Measurements from ENCODE around the gene DDA1.

GRCh38 chr19:17324357-17325114, 15.2 kb downstream of the DDA1 start:
- TF ChIP-seq CTCF (IDR thresholded peaks at IDR 0.05; ENCODE audit: insufficient read depth, low read length) = no peak
- TF ChIP-seq GABPA (IDR thresholded peaks at IDR 0.05; ENCODE audit: low read depth) = no peak

Measured in HL-60 (cell line).